Keratinocyte (primary cell): Measurements from ENCODE around the gene ACYP1. TPM values are rescaled to one million over a fixed set of nuclear protein-coding genes. Genes with fewer than 3 reads are reported as not detected.

ENCODE experiments used
- DNase-seq: peaks from one replicate; pipeline ENCODE4 v3.0.0-alpha.2; 2011; ENCODE audit warnings: low read depth, missing footprints, low spot score
- FAIRE-seq: peaks from 2 replicates; lab custom pipeline; 2011; peaks lifted over from hg19 to GRCh38; lab: Jason Lieb, UNC
- H2AFZ ChIP-seq: 2 replicates; pipeline ENCODE4 v1.6.0; 2012; ENCODE audit warnings: low read length, control low read depth, inconsistent platforms; ENCODE audit not compliant: control insufficient read depth
- H3K27ac ChIP-seq: 2 replicates; pipeline ENCODE4 v1.5.1; 2011; ENCODE audit warnings: low read length; ENCODE audit not compliant: control insufficient read depth, insufficient read depth
- H3K27me3 ChIP-seq: 3 replicates; pipeline ENCODE4 v1.6.0; 2011; ENCODE audit warnings: low read length; ENCODE audit not compliant: control insufficient read depth, insufficient read depth; ENCODE audit errors: extremely low read depth
- H3K36me3 ChIP-seq, 2 experiments: 2 replicates in 1 of 2; 3 replicates in 1 of 2; pipeline ENCODE4 v1.5.1; 2011; ENCODE audit warnings: low read length in 2 of 2, mild to moderate bottlenecking in 1 of 2; ENCODE audit not compliant: control insufficient read depth in 2 of 2, insufficient read depth in 2 of 2; ENCODE audit errors: extremely low read depth in 1 of 2
- H3K4me1 ChIP-seq: 3 replicates; pipeline ENCODE4 v1.5.1; 2011; ENCODE audit warnings: low read length; ENCODE audit not compliant: control insufficient read depth, insufficient read depth; ENCODE audit errors: extremely low read depth
- H3K4me2 ChIP-seq: 3 replicates; pipeline ENCODE4 v1.6.0; 2011; ENCODE audit warnings: low read depth, low read length; ENCODE audit not compliant: control insufficient read depth, insufficient read depth; ENCODE audit errors: extremely low read depth
- H3K4me3 ChIP-seq, 3 experiments: fragments of 200-600 bp in 1 of 3; sonication (generic) in 1 of 3; 2 replicates in 2 of 3; 3 replicates in 1 of 3; pipeline ENCODE4 v1.5.1; 2011 to 2016; ENCODE audit warnings: low read length in 3 of 3, mild to moderate bottlenecking in 3 of 3, control low read depth in 2 of 3, inconsistent platforms in 1 of 3, low read depth in 1 of 3, mixed read lengths in 1 of 3, mixed run types in 1 of 3, moderate library complexity in 1 of 3; ENCODE audit not compliant: control insufficient read depth in 2 of 3, insufficient read depth in 2 of 3; ENCODE audit errors: extremely low read depth in 1 of 3
- H3K79me2 ChIP-seq: 2 replicates; pipeline ENCODE4 v1.6.0; 2012; ENCODE audit warnings: low read length; ENCODE audit not compliant: control insufficient read depth, insufficient read depth
- H3K9ac ChIP-seq: 3 replicates; pipeline ENCODE4 v1.6.0; 2011; ENCODE audit warnings: low read length; ENCODE audit not compliant: control insufficient read depth, insufficient read depth; ENCODE audit errors: extremely low read depth
- H3K9me1 ChIP-seq: 3 replicates; pipeline ENCODE4 v1.6.0; 2011; ENCODE audit warnings: low read length; ENCODE audit not compliant: control insufficient read depth, insufficient read depth; ENCODE audit errors: extremely low read depth
- H3K9me3 ChIP-seq: 2 replicates; pipeline ENCODE4 v1.5.1; 2012; ENCODE audit warnings: low read depth, low read length; ENCODE audit not compliant: control insufficient read depth
- H4K20me1 ChIP-seq: 3 replicates; pipeline ENCODE4 v1.6.0; 2011; ENCODE audit warnings: low read length; ENCODE audit not compliant: control insufficient read depth, insufficient read depth; ENCODE audit errors: extremely low read depth
- EZH2 ChIP-seq: IDR thresholded peaks from one replicate; pipeline ENCODE4 v1.6.1; 2012; ENCODE audit warnings: inconsistent platforms, mild to moderate bottlenecking, low read length, moderate library complexity
- dilution Hi-C: fragments of 300-500 bp; cut with MboI; formaldehyde crosslinking; loops from one replicate; pipeline ENCODE4 v1.7.0; 2020; ENCODE audit warnings: low sequenced_read_pairs; ENCODE audit not compliant: extremely low pct_ligation_motif_present
- polyA plus RNA-seq, 5 experiments: library from polyadenylated mRNA; depleted of rRNA in 3 of 5; stranded (reverse) in 3 of 5; stranded (forward) in 1 of 5; unstranded in 1 of 5; fragments of >200 nt; gene quantifications; 1 replicate in 1 of 5; 2 replicates in 3 of 5; 3 replicates in 1 of 5; pipeline versions ENCODE4 v1.2.1 to v1.2.3, GENCODE V29; 2011 to 2012; ENCODE audit warnings: missing spikeins in 2 of 5, low read depth in 1 of 5, low replicate concordance in 1 of 5
- TF ChIP-seq, protein P1 (sequence below), 3 experiments: IDR thresholded peaks in 1 of 3; conservative IDR thresholded peaks in 1 of 3; optimal IDR thresholded peaks in 1 of 3; 2 replicates in 2 of 3; 3 replicates in 1 of 3; pipeline versions ENCODE3 to v1.5.1; 2011; ENCODE audit warnings: low read length in 3 of 3, mild to moderate bottlenecking in 3 of 3, moderate library complexity in 2 of 3, control low read depth in 1 of 3, inconsistent platforms in 1 of 3; ENCODE audit not compliant: insufficient read depth in 2 of 3; ENCODE audit errors: extremely low read depth in 1 of 3

The ACYP1 gene
- polyA plus RNA-seq, 1 donor (not counting 4 experiments of a cell fraction or from before 2014, with no cell fraction given), result 32.9 TPM

DNA sequence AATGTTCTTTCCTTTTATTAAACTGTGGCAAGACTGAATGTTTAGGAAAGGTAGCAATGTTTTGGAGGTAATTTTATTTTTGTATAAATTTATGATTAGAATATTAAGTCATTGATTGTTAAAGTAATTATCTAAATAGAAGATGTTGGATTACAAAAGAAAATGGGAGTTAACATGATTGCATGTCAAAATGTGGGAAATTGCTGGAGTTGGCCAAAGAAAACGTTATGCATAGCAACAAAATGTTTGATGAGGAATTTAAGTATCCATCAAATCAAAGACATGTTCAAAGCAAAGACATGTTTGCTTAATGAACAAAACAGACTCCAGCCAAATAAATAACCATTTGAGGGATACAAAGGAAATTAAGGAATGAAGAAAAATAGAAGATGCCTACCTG is 9.4 kb downstream of the ACYP1 start:
- TF ChIP-seq, protein P1, sequence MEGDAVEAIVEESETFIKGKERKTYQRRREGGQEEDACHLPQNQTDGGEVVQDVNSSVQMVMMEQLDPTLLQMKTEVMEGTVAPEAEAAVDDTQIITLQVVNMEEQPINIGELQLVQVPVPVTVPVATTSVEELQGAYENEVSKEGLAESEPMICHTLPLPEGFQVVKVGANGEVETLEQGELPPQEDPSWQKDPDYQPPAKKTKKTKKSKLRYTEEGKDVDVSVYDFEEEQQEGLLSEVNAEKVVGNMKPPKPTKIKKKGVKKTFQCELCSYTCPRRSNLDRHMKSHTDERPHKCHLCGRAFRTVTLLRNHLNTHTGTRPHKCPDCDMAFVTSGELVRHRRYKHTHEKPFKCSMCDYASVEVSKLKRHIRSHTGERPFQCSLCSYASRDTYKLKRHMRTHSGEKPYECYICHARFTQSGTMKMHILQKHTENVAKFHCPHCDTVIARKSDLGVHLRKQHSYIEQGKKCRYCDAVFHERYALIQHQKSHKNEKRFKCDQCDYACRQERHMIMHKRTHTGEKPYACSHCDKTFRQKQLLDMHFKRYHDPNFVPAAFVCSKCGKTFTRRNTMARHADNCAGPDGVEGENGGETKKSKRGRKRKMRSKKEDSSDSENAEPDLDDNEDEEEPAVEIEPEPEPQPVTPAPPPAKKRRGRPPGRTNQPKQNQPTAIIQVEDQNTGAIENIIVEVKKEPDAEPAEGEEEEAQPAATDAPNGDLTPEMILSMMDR (optimal IDR thresholded peaks at IDR 0.05 in 1 of 3, IDR thresholded peaks at IDR 0.05 in 1 of 3, conservative IDR thresholded peaks at IDR 0.05 in 1 of 3; ENCODE audit: extremely low read depth in 1 of 3, insufficient read depth in 2 of 3, low read length in 3 of 3), result no peak
- no peak for TF ChIP-seq EZH2
- H3K9ac ChIP-seq, result no peak overlapping the region
- no peak overlapping the region for H3K4me3 ChIP-seq
- dilution Hi-C loops, result no loop called here
- H3K4me1 ChIP-seq, result peaks cover 23% of the 10 kb centered on the region
- peaks cover 2% of the 10 kb centered on the region for H3K79me2 ChIP-seq
- H4K20me1 ChIP-seq, result no peaks in the 10 kb centered on the region
- H3K4me2 ChIP-seq, result no peak overlapping the region
- H3K36me3 ChIP-seq, result peaks cover under 1 to 3% of the 10 kb centered on the region in 2 experiments
- no peak overlapping the region for H3K27ac ChIP-seq
- no peak overlapping the region for H2AFZ ChIP-seq
- H3K9me1 ChIP-seq, result no peaks in the 10 kb centered on the region
- H3K9me3 ChIP-seq, result no peaks in the 10 kb centered on the region
- DNase-seq, result no peak
- no peak for FAIRE-seq
- H3K27me3 ChIP-seq, result no peaks in the 10 kb centered on the region

GRCh38 chr14:75053396-75054291 is 10.2 kb downstream of the ACYP1 start:
- no peak overlapping the region for H2AFZ ChIP-seq
- no peaks in the 10 kb centered on the region for H3K9me3 ChIP-seq
- H4K20me1 ChIP-seq, result no peaks in the 10 kb centered on the region
- H3K27ac ChIP-seq, result no peak overlapping the region
- FAIRE-seq, result no peak
- dilution Hi-C loops, result no loop called here
- DNase-seq, result no peak
- H3K27me3 ChIP-seq, result no peaks in the 10 kb centered on the region
- peaks cover 20% of the 10 kb centered on the region for H3K4me1 ChIP-seq
- peaks cover 3% of the 10 kb centered on the region for H3K79me2 ChIP-seq
- no peaks in the 10 kb centered on the region for H3K9me1 ChIP-seq
- peaks cover 3 to 8% of the 10 kb centered on the region in 2 experiments for H3K36me3 ChIP-seq
- no peak overlapping the region for H3K4me2 ChIP-seq
- TF ChIP-seq EZH2, result no peak
- TF ChIP-seq, protein P1 (optimal IDR thresholded peaks at IDR 0.05 in 1 of 3, IDR thresholded peaks at IDR 0.05 in 1 of 3, conservative IDR thresholded peaks at IDR 0.05 in 1 of 3; ENCODE audit: extremely low read depth in 1 of 3, insufficient read depth in 2 of 3, low read length in 3 of 3), result no peak
- no peak overlapping the region for H3K9ac ChIP-seq
- H3K4me3 ChIP-seq, result no peak overlapping the region
